GM10266 (cell line): ENCODE measurements around the gene CYP46A1.

Experiments
- DNase-seq: peaks from one replicate; pipeline ENCODE4 v3.0.0; 2012; ENCODE audit errors: extremely low spot score
- TF ChIP-seq, protein P1 (sequence below): IDR thresholded peaks from 2 replicates; pipeline ENCODE4 v1.5.1; 2012; ENCODE audit warnings: mild to moderate bottlenecking, low read depth; ENCODE audit not compliant: control insufficient read depth, insufficient read depth; ENCODE audit errors: missing control alignments

CYP46A1 gene

DNA sequence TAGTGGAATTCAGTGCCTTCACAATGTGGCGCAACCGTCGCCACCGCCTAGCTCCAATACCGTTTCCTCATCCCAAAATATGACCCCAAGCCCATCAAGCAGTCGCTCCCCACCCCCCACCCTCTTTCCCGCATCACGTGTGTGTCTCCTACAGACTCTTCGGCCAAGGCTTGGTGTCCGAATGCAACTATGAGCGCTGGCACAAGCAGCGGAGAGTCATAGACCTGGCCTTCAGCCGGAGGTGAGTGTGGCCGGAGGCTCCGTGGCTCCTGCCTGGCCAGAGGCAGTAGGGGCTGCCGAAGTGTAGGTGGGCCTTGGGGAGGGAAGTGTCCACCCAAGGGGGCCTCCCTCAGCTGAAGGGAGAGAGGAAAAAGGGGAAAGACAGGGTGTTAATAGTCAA is 15.8 kb downstream of the CYP46A1 start:
- no peak for DNase-seq
- TF ChIP-seq, protein P1, sequence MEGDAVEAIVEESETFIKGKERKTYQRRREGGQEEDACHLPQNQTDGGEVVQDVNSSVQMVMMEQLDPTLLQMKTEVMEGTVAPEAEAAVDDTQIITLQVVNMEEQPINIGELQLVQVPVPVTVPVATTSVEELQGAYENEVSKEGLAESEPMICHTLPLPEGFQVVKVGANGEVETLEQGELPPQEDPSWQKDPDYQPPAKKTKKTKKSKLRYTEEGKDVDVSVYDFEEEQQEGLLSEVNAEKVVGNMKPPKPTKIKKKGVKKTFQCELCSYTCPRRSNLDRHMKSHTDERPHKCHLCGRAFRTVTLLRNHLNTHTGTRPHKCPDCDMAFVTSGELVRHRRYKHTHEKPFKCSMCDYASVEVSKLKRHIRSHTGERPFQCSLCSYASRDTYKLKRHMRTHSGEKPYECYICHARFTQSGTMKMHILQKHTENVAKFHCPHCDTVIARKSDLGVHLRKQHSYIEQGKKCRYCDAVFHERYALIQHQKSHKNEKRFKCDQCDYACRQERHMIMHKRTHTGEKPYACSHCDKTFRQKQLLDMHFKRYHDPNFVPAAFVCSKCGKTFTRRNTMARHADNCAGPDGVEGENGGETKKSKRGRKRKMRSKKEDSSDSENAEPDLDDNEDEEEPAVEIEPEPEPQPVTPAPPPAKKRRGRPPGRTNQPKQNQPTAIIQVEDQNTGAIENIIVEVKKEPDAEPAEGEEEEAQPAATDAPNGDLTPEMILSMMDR = no peak

DNA sequence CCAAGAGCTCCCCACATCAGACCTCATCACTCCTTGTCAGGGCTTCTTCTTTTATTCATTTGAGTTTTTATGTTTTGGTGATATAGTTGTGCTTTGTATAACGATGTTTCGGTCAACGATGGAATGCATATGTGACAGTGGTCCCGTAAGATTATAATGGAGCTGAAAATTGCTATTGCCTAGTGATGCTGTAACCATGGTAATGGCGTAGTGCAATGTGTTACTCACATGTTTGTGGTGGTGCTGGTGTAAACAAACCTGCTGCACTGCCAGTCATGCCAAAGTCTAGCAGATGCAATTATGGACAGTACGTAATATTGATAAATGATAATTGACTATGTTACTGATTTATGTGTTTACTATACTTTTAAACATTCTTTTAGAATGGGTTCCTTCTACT is 16.3 kb downstream of the CYP46A1 start:
- no peak for DNase-seq
- TF ChIP-seq, protein P1 = no peak

DNA sequence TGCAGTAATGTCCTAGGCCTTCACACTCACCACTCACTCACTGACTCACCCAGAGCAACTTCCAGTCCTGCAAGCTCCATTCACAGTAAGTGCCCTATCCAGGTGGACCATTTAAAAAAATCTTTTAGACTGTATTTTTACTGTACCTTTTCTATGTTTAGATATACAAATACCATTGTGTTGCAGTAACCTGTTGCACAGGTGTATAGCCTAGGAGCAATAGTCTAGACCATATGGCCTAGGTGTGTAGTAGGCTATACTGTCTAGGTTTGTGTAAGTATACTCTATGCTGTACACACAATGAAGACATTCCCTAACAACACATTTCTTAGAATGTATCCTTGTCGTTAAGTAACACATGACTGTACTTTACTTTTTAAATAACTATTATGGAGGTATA is 17.2 kb downstream of the CYP46A1 start:
- DNase-seq = no peak
- TF ChIP-seq, protein P1 = no peak

DNA sequence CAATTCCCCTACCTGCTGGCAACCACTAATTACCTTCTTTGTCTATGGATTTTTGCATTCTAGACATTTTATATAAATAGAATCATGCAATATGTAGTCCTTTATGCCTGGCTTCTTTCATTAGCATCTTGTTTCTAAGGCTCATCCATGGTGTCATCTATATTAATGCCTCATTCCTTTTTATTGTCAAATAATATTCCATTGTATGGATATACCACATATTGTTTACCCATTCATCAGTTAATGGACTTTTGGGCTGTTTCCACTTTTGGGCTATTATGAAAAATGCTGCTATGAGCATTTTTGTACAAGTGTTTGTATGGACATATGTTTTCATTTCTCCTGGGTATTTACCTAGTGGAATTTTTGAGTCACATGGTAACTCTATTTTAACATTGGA is 18.0 kb downstream of the CYP46A1 start:
- DNase-seq = no peak
- TF ChIP-seq, protein P1 = no peak

DNA sequence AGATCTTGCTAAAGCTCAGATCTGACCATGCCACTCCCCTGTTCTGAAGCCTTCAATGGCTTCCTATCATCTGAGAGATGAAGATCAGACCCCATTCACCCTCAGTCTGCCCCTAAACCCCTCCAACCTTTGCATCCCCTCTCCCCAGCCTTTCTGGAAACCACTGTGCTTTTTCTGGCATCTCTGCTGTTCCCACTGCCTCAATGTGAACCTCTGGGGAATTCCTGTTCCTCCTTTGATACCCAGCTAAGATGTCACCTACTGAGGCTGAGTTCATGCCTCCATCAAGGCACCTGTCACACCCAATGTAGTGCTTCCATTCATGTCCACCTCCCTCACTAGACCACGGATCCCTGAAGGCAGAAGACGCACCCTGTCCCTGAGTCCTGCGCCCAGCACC is 19.3 kb downstream of the CYP46A1 start:
- TF ChIP-seq, protein P1 = no peak
- no peak for DNase-seq

DNA sequence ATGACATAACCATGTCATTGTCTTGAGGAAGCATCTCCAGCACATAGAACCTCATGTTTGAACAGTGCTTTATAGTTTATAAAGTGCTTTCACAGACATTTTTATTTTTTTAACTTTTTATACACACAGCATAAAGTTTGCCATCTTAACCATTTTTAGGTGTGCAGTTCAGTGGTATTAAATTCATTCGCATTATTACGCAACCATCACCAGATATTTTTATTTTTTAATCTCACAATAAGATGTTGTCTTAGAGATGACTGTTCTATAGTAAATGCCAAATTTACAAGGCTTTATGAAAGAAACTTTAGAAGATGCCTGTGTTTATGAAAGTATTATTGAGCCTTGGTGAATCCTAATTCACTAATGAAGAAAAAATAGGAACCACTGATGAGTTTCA is 19.9 kb downstream of the CYP46A1 start:
- no peak for DNase-seq
- TF ChIP-seq, protein P1 = no peak

DNA sequence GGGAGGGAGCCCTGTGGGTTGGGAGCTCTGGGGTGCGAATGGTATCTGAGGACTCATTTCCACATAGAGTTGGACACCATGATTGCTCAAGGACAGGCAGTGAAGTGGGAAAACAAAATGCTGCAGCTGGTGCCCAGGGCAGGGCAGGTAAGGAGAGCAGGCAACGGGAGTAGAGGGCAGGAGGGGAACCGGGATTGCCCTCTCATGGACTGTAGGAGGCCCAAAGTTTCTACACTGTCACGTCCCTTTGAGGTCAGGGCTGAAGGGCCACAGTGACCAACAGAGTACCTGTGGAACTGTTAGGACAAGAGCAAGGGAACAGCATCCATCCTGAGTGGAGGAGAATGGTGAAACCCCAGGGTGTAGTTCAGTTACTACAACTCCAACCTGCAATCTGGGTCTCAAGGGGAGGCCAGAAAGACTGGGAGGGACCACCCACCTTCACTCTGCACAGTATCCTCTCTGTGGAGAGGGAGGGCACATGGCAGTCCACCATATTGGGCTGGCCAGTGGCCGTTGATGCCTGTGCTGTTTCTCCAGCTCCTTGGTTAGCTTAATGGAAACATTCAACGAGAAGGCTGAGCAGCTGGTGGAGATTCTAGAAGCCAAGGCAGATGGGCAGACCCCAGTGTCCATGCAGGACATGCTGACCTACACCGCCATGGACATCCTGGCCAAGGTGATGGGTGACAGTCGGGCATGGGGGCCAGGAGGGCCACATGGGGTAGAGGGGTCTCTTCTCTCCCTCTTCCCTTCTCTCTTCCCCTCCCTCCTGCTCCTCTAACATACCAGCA is 22.2 kb downstream of the CYP46A1 start:
- TF ChIP-seq, protein P1 = no peak
- DNase-seq = no peak
